HS-27A (cell line): ENCODE results near the gene RIMKLB.
"Not testable (repeated sequence)": the region's sequence is repeated elsewhere in the genome, so short reads cannot be mapped to it uniquely, and the experiment has no call there.

ENCODE experiments used
- DNase-seq: peaks from one replicate; pipeline ENCODE4 v3.0.0-alpha.2; 2012; ENCODE audit warnings: low read depth, missing footprints

The RIMKLB gene

GRCh38 chr12:8692573-8692972 is 5.2 kb upstream of the RIMKLB start:
- no peak for DNase-seq

GRCh38 chr12:8695116-8695515 is 2.7 kb upstream of the RIMKLB start:
- DNase-seq, result no peak

- no peak for DNase-seq
Observed at GRCh38 chr12:8696442-8697090, 1.2 kb upstream of the RIMKLB start.

DNA sequence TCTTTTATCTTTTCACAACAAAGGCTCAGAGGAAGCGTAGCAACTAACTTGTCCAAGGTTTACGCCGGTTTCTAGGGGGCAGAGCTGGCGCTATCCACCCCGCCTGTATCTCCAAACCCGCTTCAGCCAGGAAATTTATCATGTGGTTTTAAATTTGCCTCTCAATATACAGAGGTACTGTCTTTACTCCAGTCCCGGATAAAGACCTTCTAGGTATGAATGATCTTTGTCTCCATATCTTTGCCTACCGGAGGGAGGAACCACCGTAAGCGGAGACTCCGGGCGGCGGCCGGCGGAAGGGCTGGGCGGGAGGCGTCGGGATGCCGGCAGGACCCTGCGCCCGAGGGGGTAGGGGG is 693 bp upstream of the RIMKLB start:
- DNase-seq, result no peak

DNA sequence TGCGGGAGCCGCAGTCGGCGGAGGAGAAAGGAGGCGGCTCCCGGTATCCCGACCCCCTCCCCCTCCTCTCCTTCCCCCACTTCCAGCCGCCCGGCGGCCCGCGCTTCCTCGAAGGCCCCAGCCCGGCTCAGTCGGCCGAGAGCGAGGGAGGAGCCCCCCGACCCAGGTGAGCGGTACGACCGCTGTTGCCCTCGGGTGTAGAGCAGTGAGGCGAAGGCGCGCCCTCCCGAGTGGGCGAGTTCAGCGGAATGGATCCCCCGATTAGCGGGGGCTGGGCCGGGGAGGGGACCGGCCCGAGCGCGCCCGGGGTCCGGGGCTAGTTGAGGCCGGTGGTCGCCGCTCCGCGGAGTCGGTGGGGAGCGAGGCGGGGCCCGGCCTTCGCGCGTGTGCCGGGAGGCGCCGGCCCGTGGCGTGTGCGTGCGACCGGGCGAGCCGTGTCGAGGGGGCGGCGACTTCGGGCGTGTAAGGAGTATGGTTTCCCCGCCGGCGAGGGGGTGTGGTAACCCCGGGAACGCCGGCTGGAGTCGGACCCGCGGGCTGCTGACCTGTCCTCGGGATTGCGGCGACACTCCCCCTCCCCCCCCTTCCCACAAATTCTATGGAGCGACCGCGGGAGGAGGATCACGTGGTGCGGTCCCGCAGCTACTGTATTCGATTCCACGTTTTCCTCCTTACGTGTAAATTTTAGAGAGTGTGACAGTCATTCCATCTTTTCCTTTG is 501 bp downstream of the RIMKLB start:
- no peak for DNase-seq

DNA sequence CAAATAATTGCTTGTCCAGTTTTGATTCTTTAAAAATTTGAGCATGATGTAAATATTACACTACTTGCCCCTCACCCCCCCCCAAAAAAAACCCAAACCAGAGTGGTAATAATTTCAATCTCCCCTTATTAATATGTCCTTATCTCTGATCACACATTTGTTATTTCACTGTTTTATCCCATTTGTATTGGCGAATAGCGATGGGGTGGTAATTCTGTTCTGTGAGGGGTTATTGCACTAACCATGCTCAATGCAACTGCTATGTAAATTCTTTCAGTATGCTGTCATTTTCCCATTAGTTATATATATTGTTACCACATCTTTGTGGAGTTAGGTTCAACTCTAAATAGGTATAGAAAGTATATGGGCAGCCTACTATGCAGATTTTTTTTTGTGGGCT is 1.1 kb downstream of the RIMKLB start:
- no peak for DNase-seq

DNA sequence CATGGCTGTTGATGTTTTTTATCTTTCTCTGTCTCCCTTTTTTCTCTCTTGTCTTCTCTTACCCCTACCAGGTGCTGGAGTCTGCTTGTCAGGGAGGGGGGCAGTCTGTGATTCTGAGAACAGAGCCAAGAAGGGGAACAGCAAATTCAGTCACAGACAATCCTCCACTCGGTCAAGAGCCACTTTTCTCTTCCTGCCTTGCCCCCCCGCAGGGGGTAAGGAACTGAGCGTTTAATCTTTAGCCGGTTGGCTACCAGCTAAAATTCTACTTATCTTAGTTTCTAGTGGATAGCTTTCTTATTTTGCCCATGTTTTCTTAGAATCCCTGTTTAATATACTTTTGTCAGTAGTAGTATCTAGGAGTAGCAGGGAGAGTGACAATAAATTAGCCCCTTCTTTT is 1.9 kb downstream of the RIMKLB start:
- DNase-seq, result no peak

DNA sequence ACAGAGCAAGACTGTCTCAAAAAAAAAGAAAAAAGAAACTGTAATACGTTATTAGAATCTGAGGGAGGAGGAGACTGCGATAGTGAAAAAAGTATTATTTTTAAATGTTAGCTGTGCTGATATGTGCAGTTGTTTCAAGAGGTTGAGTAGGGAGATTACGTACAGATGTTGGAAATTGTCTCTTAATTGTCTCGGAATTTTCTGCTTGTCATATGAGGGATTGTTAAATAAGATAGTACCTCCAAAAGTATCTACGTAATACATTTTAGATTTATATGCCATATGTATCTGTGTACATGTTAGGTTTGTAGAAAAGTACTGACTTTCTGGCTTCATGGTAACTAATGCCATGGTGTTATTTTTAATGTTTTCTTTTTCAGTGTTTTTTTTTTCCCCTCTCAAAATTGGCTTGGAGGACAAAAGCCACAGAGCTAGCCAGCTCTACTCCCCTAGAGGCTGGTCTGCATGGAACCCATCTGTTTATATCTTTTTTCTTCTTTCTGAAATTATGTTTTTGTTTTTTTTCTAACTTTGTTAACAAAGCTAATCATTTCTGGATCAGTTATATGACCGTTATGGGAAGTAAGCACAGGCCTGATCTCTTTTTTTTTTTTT is 3.4 kb downstream of the RIMKLB start:
- no peak for DNase-seq

GRCh38 chr12:8702159-8702558 is 4.4 kb downstream of the RIMKLB start:
- no peak for DNase-seq

- no peak for DNase-seq
Observed at GRCh38 chr12:8709124-8709830, 11.5 kb downstream of the RIMKLB start.

DNA sequence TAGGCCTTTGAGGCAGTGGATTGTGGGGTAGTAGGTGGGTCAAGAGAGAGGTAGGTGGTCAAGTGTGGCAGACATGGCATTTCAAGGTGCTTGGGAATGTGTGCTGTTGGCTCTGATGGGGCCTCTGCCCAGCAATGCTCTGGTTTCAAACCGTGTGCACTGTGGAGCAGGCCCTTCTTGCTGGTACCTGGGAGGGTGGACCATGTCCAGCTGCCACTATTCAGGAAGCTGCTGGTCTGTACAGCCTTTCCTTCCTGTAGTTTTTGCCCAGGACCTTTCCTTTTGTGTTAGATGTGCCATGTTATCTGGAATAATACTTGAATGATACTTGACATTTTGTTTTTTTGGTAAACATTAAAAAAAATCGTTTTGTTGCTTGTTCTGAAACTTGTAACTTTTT is 14.8 kb downstream of the RIMKLB start:
- no peak for DNase-seq

DNA sequence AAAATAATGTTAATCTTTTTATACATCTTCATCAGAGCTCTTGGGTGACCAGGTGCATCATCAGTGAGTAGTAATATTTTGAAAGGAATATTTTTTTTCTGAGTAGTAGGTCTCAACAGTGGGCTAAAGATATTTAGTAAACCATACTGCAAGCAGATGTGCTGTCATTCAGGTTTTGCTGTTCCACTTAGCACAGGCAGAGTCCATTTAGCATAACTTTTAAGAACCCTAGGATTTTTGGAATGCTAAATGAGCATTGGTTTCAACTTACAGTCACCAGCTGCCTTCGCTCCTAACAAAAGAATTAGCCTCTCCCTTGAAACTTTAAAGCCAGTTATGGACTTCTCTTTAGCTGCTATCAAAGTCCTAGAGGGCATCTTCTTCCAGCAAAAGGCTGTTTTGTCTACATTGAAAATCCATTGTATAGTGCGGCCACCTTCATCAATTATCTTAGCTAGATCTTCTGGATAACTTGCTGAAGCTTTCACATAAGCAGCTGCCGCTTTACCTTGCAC is 24.6 kb downstream of the RIMKLB start:
- no peak for DNase-seq

DNA sequence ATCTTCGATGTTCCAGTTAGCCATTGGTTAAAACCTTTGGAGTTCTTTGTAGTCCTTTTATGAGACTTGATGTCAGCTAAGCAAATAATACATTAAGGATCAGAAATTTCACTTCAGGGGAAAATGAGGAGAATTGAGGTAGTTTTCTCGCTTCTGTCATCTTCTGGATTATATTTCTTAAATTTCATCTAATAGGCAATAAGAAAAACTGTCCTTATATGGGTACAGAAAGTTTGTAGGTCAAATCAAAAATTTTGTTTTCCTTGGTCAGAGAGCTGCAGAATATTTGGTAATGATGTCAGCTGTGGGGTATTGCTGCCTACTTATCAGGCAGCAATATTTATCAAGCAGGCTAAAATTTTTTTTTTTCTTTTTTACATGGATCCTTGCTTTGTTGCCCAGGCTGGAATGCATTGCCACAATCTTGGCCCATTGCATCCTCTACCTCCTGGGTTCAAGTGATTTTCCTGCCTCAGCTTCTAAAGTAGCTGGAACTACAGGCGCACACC is 37.1 kb downstream of the RIMKLB start:
- DNase-seq, result no peak

- DNase-seq, result no peak
Observed at GRCh38 chr12:8742501-8742900, 44.7 kb downstream of the RIMKLB start.

DNA sequence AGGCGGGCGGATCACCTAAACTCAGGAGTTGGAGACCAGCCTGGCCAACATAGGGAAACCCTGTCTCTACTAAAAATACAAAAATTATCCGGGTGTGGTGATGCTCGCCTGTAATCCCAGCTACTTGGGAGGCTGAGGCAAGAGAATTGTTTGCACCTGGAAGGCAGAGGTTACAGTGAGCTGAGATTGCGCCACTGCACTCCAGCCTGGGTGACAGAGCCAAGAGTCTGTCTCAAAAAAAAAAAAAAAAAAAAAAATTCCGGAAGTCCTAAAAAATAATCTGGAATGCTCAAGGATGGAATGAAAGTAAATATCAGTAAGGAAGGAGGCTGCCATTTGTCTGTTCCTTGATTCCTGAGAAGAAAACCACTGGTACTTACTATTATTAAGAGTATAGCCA is 45.3 kb downstream of the RIMKLB start:
- not testable (repeated sequence) for DNase-seq

- DNase-seq, result not testable (repeated sequence)
Observed at GRCh38 chr12:8745631-8746030, 47.8 kb downstream of the RIMKLB start.

- DNase-seq, result no peak
Observed at GRCh38 chr12:8746046-8746445, 48.3 kb downstream of the RIMKLB start.

DNA sequence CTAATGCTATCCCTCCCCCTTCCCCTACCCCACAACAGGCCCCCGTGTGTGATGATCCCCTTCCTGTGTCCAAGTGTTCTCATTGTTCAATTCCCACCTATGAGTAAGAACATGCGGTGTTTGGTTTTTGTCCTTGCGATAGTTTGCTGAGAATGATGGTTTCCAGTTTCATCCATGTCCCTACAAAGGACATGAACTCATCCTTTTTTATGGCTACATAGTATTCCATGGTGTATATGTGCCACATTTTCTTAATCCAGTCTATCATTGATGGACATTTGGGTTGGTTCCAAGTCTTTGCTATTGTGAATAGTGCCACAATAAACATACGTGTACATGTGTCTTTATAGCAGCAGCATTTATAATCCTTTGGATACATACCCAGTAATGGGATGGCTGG is 62.3 kb downstream of the RIMKLB start:
- DNase-seq, result not testable (repeated sequence)

GRCh38 chr12:8762701-8763100 is 64.9 kb downstream of the RIMKLB start:
- DNase-seq, result not testable (repeated sequence)

DNA sequence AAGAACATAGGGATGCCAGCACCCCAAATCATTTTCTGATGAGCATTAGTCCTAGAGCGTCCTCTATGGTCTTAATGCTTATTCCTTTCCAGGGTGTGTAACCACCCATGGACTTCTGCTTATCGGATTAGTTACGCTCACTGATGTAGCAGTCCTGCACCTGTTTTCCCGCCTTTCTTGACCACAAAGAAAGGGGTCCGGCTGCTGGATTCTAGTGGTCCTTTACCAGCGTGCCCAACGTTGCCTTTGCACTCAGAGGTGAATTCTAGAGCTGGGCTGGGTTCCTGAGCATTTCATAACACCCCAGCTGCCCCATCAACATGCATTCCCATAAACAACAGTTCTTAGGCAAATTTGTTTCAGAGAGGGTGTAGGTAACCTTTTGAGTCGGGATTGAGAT is 68.3 kb downstream of the RIMKLB start:
- DNase-seq, result not testable (repeated sequence)

GRCh38 chr12:8770499-8770898 is 72.7 kb downstream of the RIMKLB start:
- no peak for DNase-seq

DNA sequence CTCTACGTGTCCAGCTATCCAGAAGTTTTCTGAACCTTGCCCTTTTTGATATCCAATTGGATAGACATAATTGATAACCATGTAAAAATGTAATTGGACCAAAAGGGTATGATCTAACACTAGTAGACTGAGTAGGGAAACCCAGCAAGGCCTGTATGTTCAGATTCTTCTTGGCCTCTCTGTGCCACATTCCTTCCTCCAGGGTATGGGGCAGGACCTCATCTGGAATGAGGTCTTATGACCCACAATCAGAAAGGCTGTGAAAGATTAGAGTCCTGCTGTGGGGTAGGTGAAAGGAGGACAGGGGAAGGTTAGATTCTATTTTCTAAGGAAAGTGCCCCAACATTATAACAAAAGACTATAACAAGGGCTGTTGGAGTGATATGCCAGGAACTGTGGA is 73.3 kb downstream of the RIMKLB start:
- no peak for DNase-seq
